ENCODE measurements around the gene SOBP. TPM values are rescaled to one million over a fixed set of nuclear protein-coding genes. Genes with fewer than 3 reads are reported as not detected.
A peak's percentile ranks its signal among the peaks of the same experiment; 100 is the strongest.

Gene SOBP
- total RNA-seq, 2 experiments from 2014 or later: 0.70 to 2.0 TPM

DNA sequence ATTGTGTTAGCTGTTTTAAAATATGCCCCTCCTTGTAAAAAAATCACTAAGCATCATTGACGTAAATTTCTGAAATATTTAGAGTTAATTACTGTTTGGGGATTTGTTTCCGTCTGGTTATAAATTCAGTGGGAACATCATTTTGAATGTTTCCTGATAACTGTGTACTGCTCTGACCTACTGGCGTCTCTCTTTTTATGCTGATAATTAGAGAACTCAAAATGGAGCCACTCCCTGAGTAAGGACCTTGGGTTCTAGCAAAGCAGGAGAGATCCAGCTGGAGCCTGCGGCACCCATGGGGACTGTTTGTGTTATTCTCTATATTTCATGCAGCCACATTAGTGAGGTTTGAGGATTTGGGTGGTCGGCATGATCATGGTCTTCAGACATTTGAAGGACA, 124.9 kb downstream of the SOBP start:
- H3K36me3 Mint-ChIP-seq: no peaks in the 10 kb centered on the region
- ATAC-seq (no peak), DNase-seq (no peak)
- no peaks in the 10 kb centered on the region for H3K9me3 Mint-ChIP-seq (ENCODE audit: low read depth)
- CTCF ChIA-PET: interaction anchor here (1.0 to 1.2 kb wide), 3 partner anchors 18 to 297 kb away, joined by 3 to 4 read pairs (median 3); no protein-coding TSS in a partner anchor
- H3K27me3 Mint-ChIP-seq: no peaks in the 10 kb centered on the region
- no peak overlapping the region for H3K27ac Mint-ChIP-seq
- H3K4me3 Mint-ChIP-seq: no peak overlapping the region
- H3K4me1 Mint-ChIP-seq: peaks cover 19% of the 10 kb centered on the region

DNA sequence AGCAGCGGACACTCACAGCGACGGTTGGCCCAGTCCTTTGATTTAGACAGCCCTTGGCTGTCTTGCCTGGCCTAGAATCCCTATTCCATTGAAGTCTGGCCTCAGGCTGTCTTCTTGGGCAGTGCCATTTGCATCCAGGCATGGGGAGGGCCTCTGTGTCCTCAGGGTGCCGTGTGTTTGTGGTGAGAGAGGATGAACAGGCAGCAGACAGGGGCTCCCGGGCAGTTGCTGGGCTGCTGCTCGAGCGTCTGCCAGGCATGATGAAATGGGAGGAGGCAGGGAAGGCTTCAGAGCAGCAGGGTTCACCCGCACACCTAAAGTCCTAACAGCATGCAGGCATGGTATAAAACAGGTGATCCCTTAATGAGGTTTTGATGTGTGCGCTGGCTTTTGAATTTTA, 126.9 kb downstream of the SOBP start:
- CTCF ChIA-PET: no interaction called here
- Mint-ChIP-seq H3K4me1 (peaks cover 35% of the 10 kb centered on the region), H3K27ac (peak overlapping the region; percentile 17), H3K4me3 (no peak overlapping the region), H3K27me3 (no peaks in the 10 kb centered on the region), H3K9me3 (ENCODE audit: low read depth) (no peaks in the 10 kb centered on the region), H3K36me3 (peaks cover 3% of the 10 kb centered on the region)
- DNase-seq (no peak), ATAC-seq (no peak)

DNA sequence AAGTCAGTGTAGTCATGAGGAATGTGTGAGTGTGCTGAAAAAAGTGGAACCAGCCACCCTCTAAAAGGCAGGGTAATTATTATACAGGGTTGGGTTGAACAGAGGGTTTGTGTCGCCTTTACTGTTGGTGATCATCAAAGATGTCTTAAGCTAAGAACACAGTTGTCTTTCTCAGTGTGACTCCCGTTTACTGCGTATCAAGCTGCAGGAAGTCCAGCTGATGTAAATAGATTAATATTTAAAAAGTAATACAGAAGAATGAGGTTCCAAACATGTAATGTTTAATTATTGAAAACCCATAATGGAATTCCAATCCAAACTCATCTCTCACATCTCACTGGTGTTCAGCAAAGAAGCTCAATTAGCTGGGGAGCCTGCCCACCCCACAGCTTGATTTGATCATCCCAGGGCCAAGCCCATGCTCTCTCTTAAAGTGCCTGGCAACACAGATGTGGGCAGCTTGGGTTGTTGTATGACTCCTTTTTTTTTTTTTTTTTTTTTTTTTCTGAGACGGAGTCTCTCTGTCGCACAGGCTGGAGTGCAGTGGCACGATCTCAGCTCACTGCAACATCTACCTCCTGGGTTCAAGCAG, 127.5 kb downstream of the SOBP start:
- Mint-ChIP-seq H3K4me1 (peaks cover 35% of the 10 kb centered on the region), H3K27me3 (peaks cover 3% of the 10 kb centered on the region), H3K4me3 (no peak overlapping the region), H3K27ac (no peak overlapping the region), H3K36me3 (peaks cover 3% of the 10 kb centered on the region), H3K9me3 (ENCODE audit: low read depth) (no peaks in the 10 kb centered on the region)
- DNase-seq (no peak), ATAC-seq (no peak)
- CTCF ChIA-PET: interaction anchor here (0.6 to 3.0 kb wide), 4 partner anchors 24 to 57 kb away, joined by 3 to 27 read pairs (median 3); no protein-coding TSS in a partner anchor

DNA sequence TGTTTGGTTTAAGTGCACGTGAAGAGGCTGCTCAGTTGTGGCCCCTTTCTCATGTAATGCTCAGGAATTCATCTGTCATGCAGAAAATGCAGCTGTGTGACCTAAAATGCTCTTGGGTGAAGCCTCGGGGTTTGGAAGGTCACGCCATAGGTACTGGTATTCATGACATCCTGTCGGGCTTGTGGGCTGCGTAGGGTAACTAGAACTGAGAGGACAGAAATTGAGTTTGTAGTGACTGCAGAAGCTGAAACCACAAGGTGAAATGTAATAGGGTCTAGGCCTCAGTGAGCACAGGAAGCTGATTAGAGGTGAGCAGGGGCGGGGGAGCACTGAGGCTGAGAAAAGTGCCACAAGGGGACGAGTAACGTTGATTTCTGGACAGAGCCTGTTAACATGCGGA, 128.8 kb downstream of the SOBP start:
- peaks cover 3% of the 10 kb centered on the region for H3K27me3 Mint-ChIP-seq
- DNase-seq (peak; percentile 92), ATAC-seq (peak; percentile 98)
- peak overlapping the region; percentile 1 for H3K4me3 Mint-ChIP-seq
- no peaks in the 10 kb centered on the region for H3K9me3 Mint-ChIP-seq (ENCODE audit: low read depth)
- peaks cover 3% of the 10 kb centered on the region for H3K36me3 Mint-ChIP-seq
- CTCF ChIA-PET: interaction anchor here (1.0 to 3.0 kb wide), 9 partner anchors 10 to 300 kb away, joined by 3 to 27 read pairs (median 4); partner anchors contain the start of gene PDSS2
- H3K4me1 Mint-ChIP-seq: peaks cover 35% of the 10 kb centered on the region
- peak overlapping the region; percentile 82 for H3K27ac Mint-ChIP-seq

DNA sequence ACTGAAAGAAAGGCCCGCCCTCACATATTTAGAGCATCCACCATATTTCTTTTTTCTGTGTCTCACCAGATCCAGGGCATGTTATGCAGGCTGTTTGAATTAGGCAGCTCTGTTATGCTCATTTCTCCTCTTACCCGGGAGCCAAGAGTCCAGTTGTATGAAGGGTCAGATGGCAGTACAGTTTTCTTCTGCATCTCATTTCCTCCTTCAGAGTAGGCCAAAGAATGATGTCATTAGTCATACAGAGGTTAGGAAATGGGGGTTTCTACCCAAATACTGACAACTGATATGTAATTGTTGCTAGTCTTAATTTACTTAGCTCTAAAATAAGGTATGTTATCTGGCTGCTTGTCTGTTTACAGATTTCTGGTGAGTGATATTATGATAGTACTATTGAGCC, 130.8 kb downstream of the SOBP start:
- peaks cover 3% of the 10 kb centered on the region for H3K36me3 Mint-ChIP-seq
- no peak for ATAC-seq
- H3K4me1 Mint-ChIP-seq: peaks cover 45% of the 10 kb centered on the region
- H3K4me3 Mint-ChIP-seq: no peak overlapping the region
- peaks cover 3% of the 10 kb centered on the region for H3K27me3 Mint-ChIP-seq
- CTCF ChIA-PET: interaction anchor here (1.1 to 1.5 kb wide), 2 partner anchors 26 to 54 kb away, joined by 3 to 4 read pairs; no protein-coding TSS in a partner anchor
- no peak for DNase-seq
- H3K27ac Mint-ChIP-seq: peak overlapping the region; percentile 32
- H3K9me3 Mint-ChIP-seq (ENCODE audit: low read depth): no peaks in the 10 kb centered on the region

DNA sequence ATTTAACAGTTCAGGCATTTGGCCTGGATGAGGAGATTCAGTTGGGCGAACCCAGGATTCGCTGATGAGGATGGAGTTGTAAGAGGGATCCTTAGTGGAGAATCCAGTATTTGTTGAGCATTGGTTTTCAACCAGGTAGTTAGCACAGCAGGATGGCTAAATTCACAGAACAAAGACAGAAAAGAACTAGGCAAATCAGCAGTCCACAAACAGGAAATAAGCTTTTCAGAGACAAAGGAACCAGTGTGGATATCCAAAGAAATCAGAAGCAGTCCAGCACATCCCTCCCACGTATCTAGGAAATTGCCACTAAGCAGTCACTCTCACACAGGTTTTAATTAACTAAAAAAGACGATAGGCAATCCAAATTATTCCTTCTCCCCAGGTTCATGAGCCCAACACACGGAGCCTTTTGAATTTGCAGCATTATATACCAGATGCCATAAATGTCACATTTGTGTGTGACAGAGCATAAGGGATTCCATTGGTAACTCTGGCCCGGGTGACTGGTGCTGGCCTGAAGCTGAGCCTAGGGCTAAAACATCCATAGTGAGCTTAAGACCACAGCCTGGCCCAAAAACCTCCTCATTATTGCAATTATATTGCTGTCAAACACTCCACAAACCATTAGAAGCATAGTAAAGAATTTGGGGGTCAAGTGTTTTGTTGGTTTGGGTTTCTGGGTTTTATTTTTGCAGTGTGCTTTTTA, 131.5 kb downstream of the SOBP start:
- Mint-ChIP-seq H3K9me3 (ENCODE audit: low read depth) (no peaks in the 10 kb centered on the region), H3K4me3 (no peak overlapping the region), H3K4me1 (peaks cover 51% of the 10 kb centered on the region), H3K27ac (no peak overlapping the region), H3K36me3 (peaks cover 3% of the 10 kb centered on the region), H3K27me3 (peaks cover 3% of the 10 kb centered on the region)
- CTCF ChIA-PET: interaction anchor here (1.1 to 1.5 kb wide), 2 partner anchors 25 to 53 kb away, joined by 3 to 4 read pairs; no protein-coding TSS in a partner anchor
- ATAC-seq: no peak
- no peak for DNase-seq

DNA sequence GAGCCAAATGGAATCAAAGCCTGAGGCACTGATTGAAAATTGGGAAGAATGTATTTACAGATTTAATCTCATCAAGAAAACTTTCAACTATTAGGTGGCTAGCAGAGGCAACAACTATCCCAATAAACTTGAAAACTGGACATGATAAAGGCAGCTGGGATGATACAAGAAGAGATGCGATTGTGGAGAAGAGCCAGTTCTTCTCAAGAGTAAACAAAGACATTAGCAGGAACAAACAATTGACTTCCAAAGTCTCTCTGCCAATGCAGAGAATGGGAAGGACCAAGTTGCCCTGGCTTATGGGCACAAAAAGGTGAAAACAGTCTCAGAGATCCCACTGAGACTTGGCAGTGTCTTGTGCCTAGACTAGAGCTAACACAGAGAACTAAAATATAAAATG, 132.4 kb downstream of the SOBP start:
- Mint-ChIP-seq H3K4me1 (peaks cover 51% of the 10 kb centered on the region), H3K27ac (no peak overlapping the region)

DNA sequence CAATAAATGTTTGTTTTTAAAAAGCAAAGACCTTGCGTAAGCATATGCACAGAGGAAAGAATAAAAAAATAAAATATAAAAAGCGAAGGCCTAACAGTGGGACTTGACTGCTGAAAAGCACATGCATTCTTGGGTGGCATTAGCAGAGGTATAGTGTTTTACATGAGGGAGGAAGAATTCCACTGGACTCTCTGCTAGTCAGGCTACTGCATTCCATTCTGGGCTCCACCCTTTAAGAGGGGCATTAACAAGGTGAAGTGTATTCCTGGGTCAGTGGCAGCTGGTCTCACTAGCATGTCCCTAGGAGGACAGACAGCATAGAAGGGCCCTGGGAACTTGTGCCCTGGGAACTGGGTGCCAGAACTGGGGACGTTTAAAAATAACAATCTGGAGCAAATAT, 134.1 kb downstream of the SOBP start:
- ATAC-seq (no peak), DNase-seq (no peak)
- peaks cover 39% of the 10 kb centered on the region for H3K4me1 Mint-ChIP-seq
- peaks cover 5% of the 10 kb centered on the region for H3K36me3 Mint-ChIP-seq
- H3K27ac Mint-ChIP-seq: no peak overlapping the region
- H3K27me3 Mint-ChIP-seq: peaks cover 3% of the 10 kb centered on the region
- no peaks in the 10 kb centered on the region for H3K9me3 Mint-ChIP-seq (ENCODE audit: low read depth)
- H3K4me3 Mint-ChIP-seq: no peak overlapping the region
- CTCF ChIA-PET: interaction anchor here (0.7 to 1.4 kb wide), 3 partner anchors 19 to 164 kb away, joined by 3 read pairs; no protein-coding TSS in a partner anchor

More for the DNA sequence above, 132.4 kb downstream of the SOBP start:
- CTCF ChIA-PET: no interaction called here
- ATAC-seq (no peak), DNase-seq (no peak)
- H3K9me3 Mint-ChIP-seq (ENCODE audit: low read depth): no peaks in the 10 kb centered on the region
- H3K4me3 Mint-ChIP-seq: no peak overlapping the region
- H3K27me3 Mint-ChIP-seq: peaks cover 3% of the 10 kb centered on the region
- H3K36me3 Mint-ChIP-seq: peaks cover 5% of the 10 kb centered on the region

DNA sequence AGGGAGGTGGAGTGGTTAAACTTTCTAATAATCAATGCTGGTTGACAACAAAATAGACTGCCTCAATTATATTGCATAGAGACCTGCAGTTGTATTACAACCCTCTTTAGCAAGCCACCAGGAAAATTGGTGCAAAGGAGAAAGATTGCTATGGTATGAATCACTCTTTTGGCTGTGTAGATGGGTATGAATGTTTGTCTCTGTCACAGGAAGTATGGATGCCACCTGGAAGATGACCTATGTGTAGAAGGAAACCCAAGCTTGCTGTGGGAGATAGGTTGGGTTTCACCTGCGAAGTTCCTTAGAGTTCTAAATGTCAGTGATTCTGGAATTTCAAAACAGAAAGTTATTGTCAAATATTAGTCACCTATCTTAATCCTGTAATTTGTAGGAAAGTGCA, 134.6 kb downstream of the SOBP start:
- H3K27me3 Mint-ChIP-seq: peaks cover 3% of the 10 kb centered on the region
- DNase-seq: no peak
- H3K36me3 Mint-ChIP-seq: peaks cover 5% of the 10 kb centered on the region
- CTCF ChIA-PET: no interaction called here
- no peaks in the 10 kb centered on the region for H3K9me3 Mint-ChIP-seq (ENCODE audit: low read depth)
- H3K4me1 Mint-ChIP-seq: peaks cover 34% of the 10 kb centered on the region
- H3K27ac Mint-ChIP-seq: no peak overlapping the region
- no peak for ATAC-seq
- H3K4me3 Mint-ChIP-seq: no peak overlapping the region

DNA sequence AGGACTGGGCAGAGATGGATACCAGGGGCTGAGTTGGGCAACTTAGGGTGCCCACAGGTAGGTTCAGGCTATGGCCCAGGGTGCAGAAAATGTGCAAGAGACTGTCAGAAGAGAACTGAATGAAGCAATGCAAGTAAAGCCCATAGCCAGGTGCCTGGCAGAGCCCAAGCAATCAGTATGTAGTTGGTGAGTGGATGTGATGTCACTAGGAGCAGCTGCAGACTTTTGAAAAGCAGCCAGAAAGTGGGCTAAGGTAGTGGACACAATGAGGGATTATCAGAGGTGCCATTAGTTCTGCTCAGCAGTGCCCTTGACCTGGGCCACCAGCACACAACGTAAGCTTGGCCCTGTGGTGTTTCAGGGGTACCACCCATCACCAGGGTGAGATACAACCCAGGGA, 135.3 kb downstream of the SOBP start:
- Mint-ChIP-seq H3K4me3 (no peak overlapping the region), H3K36me3 (peaks cover 3% of the 10 kb centered on the region), H3K27ac (no peak overlapping the region), H3K9me3 (ENCODE audit: low read depth) (no peaks in the 10 kb centered on the region), H3K27me3 (peaks cover 8% of the 10 kb centered on the region), H3K4me1 (peaks cover 30% of the 10 kb centered on the region)
- CTCF ChIA-PET: interaction anchor here (0.7 kb wide), 1 partner anchor 166 kb away, joined by 3 read pairs; the partner anchor contains the start of gene PDSS2
- DNase-seq: no peak
- ATAC-seq: no peak

DNA sequence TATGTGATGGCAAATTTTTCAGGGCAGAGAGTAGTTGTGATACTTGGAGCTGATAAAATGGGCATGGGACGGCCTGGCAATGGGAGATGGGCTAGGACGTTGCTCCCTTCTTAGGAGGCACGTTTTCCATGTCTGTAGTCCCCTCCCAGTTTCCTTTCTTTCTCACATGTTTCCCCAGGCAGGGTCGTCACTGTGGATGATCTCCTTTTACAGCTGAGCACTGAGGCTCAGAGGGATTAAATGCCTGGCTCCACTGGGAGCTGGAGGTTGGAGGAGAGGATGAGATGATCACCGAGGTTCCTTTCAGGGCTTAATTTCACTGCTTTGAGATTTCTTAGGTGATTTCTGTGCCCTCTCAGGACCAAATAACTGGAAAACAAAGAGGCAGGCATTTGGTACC, 136.7 kb downstream of the SOBP start:
- H3K27ac Mint-ChIP-seq: no peak overlapping the region
- H3K9me3 Mint-ChIP-seq (ENCODE audit: low read depth): no peaks in the 10 kb centered on the region
- peaks cover 17% of the 10 kb centered on the region for H3K27me3 Mint-ChIP-seq
- CTCF ChIA-PET: interaction anchor here (1.8 kb wide), 1 partner anchor 30 kb away, joined by 7 read pairs; no protein-coding TSS in a partner anchor
- ATAC-seq: no peak
- H3K36me3 Mint-ChIP-seq: peaks cover 1% of the 10 kb centered on the region
- peaks cover 16% of the 10 kb centered on the region for H3K4me1 Mint-ChIP-seq
- DNase-seq: no peak
- no peak overlapping the region for H3K4me3 Mint-ChIP-seq

DNA sequence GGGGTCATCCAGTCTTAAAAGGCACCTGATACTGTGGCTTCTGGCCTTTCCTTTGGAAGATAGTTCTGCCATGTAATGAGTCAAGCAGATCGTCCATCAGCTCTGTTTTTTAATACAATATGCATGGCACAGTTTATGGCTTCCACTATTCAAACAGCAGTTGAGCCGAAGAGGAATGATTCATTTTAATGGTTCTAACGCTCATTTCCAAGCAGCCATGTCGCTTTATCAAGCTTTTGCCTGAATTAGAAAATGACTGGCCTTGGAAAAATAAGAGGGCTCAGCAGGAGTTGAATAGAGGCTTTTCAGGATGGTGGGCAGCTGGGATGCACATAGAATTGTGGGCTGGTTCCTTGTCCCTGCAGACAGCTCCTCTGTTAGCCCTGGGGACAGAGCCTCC, 138.1 kb downstream of the SOBP start:
- no peak for ATAC-seq
- Mint-ChIP-seq H3K4me1 (peaks cover 16% of the 10 kb centered on the region), H3K27me3 (peaks cover 25% of the 10 kb centered on the region), H3K27ac (no peak overlapping the region), H3K4me3 (no peak overlapping the region), H3K36me3 (peaks cover 1% of the 10 kb centered on the region), H3K9me3 (ENCODE audit: low read depth) (no peaks in the 10 kb centered on the region)
- CTCF ChIA-PET: interaction anchor here (1.3 to 2.8 kb wide), 4 partner anchors 9 to 47 kb away, joined by 3 to 10 read pairs (median 6); no protein-coding TSS in a partner anchor
- no peak for DNase-seq

DNA sequence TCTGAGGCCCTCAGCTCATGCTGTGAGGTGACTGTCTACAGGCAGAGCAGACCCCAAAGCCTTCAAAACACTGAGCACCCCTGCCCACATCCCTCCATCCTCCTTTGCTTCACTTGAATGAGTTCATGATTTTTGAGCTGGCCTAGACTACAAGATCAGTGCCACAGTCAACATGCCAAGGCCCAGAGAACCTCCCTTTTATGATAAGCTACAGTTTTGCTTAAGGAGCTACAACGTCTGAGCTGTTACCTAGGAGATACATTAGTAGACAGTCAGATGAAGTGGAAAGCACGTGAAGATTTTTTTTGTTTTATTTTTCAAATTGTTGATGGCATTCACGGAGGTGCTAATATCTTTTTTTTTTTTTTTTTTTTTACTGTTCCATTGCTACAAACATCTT, 139.0 kb downstream of the SOBP start:
- ATAC-seq: no peak
- Mint-ChIP-seq H3K4me1 (peaks cover 18% of the 10 kb centered on the region), H3K27ac (no peak overlapping the region), H3K27me3 (peaks cover 34% of the 10 kb centered on the region), H3K9me3 (ENCODE audit: low read depth) (no peaks in the 10 kb centered on the region), H3K36me3 (peaks cover 3% of the 10 kb centered on the region), H3K4me3 (no peak overlapping the region)
- CTCF ChIA-PET: interaction anchor here (0.7 to 2.8 kb wide), 3 partner anchors 10 to 1458 kb away, joined by 3 to 10 read pairs (median 3); no protein-coding TSS in a partner anchor
- no peak for DNase-seq
